Measurements from ENCODE around the gene MUC12. TPM values are rescaled to one million over a fixed set of nuclear protein-coding genes. Genes with fewer than 3 reads are reported as not detected.
"Not testable (repeated sequence)": the region's sequence is repeated elsewhere in the genome, so short reads cannot be mapped to it uniquely, and the experiment has no call there.

The MUC12 gene
- total RNA-seq, 1 experiment from 2014 or later, result 0.64 TPM

GRCh38 chr7:101041283-101041682 lies 71.9 kb downstream of the MUC12 start:
- H4K20me1 ChIP-seq (ENCODE audit: insufficient read depth); H3K4me2 ChIP-seq (ENCODE audit: low read length); RAD21 ChIA-PET (ENCODE audit: low non-redundant PET in 1 of 2, low total read pairs in 2 of 2, uncharacterized antibody in 2 of 2, unreplicated experiment in 2 of 2); H3K9me3 ChIP-seq (ENCODE audit: control insufficient read depth in 1 of 2, insufficient read depth in 1 of 2, low read depth in 1 of 2, low read length in 2 of 2); H3K36me3 ChIP-seq (ENCODE audit: control insufficient read depth in 1 of 2, insufficient read depth in 2 of 2, low read length in 2 of 2); DNase-seq (ENCODE audit: low read depth, low spot score); H3K4me1 ChIP-seq (ENCODE audit: control insufficient read depth in 1 of 2, insufficient read depth in 2 of 2, low read length in 2 of 2); H3K9ac ChIP-seq (ENCODE audit: low read length); H3K9me2 ChIP-seq (ENCODE audit: insufficient read depth); H2AFZ ChIP-seq (ENCODE audit: low read depth, low read length, poor library complexity, severe bottlenecking); CTCF ChIA-PET; H3K4me3 ChIP-seq (replicated peaks in 1 of 2; ENCODE audit: low read depth in 1 of 2, low read length in 2 of 2); intact Hi-C loops (cut with micrococcal nuclease); H3K27ac ChIP-seq (ENCODE audit: low read depth, low read length); ATAC-seq; POLR2A ChIA-PET; BruUV-seq (replicated peaks); H3K79me2 ChIP-seq (ENCODE audit: insufficient read depth, low read length): not testable (repeated sequence)
- TF ChIP-seq, protein P1, sequence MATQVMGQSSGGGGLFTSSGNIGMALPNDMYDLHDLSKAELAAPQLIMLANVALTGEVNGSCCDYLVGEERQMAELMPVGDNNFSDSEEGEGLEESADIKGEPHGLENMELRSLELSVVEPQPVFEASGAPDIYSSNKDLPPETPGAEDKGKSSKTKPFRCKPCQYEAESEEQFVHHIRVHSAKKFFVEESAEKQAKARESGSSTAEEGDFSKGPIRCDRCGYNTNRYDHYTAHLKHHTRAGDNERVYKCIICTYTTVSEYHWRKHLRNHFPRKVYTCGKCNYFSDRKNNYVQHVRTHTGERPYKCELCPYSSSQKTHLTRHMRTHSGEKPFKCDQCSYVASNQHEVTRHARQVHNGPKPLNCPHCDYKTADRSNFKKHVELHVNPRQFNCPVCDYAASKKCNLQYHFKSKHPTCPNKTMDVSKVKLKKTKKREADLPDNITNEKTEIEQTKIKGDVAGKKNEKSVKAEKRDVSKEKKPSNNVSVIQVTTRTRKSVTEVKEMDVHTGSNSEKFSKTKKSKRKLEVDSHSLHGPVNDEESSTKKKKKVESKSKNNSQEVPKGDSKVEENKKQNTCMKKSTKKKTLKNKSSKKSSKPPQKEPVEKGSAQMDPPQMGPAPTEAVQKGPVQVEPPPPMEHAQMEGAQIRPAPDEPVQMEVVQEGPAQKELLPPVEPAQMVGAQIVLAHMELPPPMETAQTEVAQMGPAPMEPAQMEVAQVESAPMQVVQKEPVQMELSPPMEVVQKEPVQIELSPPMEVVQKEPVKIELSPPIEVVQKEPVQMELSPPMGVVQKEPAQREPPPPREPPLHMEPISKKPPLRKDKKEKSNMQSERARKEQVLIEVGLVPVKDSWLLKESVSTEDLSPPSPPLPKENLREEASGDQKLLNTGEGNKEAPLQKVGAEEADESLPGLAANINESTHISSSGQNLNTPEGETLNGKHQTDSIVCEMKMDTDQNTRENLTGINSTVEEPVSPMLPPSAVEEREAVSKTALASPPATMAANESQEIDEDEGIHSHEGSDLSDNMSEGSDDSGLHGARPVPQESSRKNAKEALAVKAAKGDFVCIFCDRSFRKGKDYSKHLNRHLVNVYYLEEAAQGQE (IDR thresholded peaks at IDR 0.05; ENCODE audit: low read depth), result 0 out of 2 replicates have a peak, but pooled peaks have one; percentile 12
- H3K27me3 ChIP-seq (ENCODE audit: insufficient read depth, low read length), result peaks cover 30% of the 10 kb centered on the region

DNA sequence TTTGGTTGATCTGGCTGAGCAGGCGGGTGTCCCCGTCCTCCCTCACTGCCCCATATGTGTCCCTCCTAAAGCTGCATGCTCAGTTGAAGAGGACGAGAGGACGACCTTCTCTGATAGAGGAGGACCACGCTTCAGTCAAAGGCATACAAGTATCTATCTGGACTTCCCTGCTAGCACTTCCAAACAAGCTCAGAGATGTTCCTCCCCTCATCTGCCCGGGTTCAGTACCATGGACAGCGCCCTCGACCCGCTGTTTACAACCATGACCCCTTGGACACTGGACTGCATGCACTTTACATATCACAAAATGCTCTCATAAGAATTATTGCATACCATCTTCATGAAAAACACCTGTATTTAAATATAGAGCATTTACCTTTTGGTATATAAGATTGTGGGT lies 89.0 kb downstream of the MUC12 start:
- Histone ChIP-seq H2AFZ (ENCODE audit: low read depth, low read length, poor library complexity, severe bottlenecking) (no peak overlapping the region), H3K36me3 (ENCODE audit: control insufficient read depth in 1 of 2, insufficient read depth in 2 of 2, low read length in 2 of 2) (no peaks in the 10 kb centered on the region), H3K9me2 (ENCODE audit: insufficient read depth) (no peaks in the 10 kb centered on the region), H3K9ac (ENCODE audit: low read length) (no peak overlapping the region), H3K4me1 (ENCODE audit: control insufficient read depth in 1 of 2, insufficient read depth in 2 of 2, low read length in 2 of 2) (no peaks in the 10 kb centered on the region; a peak in 1 of 4 replicates), H3K79me2 (ENCODE audit: insufficient read depth, low read length) (no peaks in the 10 kb centered on the region), H3K4me2 (ENCODE audit: low read length) (no peak overlapping the region), H3K9me3 (ENCODE audit: control insufficient read depth in 1 of 2, insufficient read depth in 1 of 2, low read depth in 1 of 2, low read length in 2 of 2) (no peaks in the 10 kb centered on the region), H3K4me3 (replicated peaks in 1 of 2; ENCODE audit: low read depth in 1 of 2, low read length in 2 of 2) (no peak overlapping the region), H3K27me3 (ENCODE audit: insufficient read depth, low read length) (peaks cover 30% of the 10 kb centered on the region), H4K20me1 (ENCODE audit: insufficient read depth) (no peaks in the 10 kb centered on the region), H3K27ac (ENCODE audit: low read depth, low read length) (no peak overlapping the region)
- CTCF ChIA-PET, result interaction anchor here (1.0 to 1.4 kb wide), 5 partner anchors 156 to 225 kb away, joined by 3 to 6 read pairs (median 4); partner anchors contain the start of gene UFSP1
- RAD21 ChIA-PET (ENCODE audit: low non-redundant PET in 1 of 2, low total read pairs in 2 of 2, uncharacterized antibody in 2 of 2, unreplicated experiment in 2 of 2), result interaction anchor here in 1 of 2 experiments (0.7 kb wide), 1 partner anchor 91 kb away, joined by 3 read pairs; no protein-coding TSS in a partner anchor
- no TSS peak for BruUV-seq (replicated peaks)
- peak; percentile 8 for DNase-seq (ENCODE audit: low read depth, low spot score)
- intact Hi-C loops (cut with micrococcal nuclease), result no loop called here
- TF ChIP-seq, protein P1 (IDR thresholded peaks at IDR 0.05; ENCODE audit: low read depth), result peak; percentile 100
- no peak for TF ChIP-seq SIN3A (IDR thresholded peaks at IDR 0.05; ENCODE audit: low read depth)
- POLR2A ChIA-PET, result no interaction called here
- no peak for ATAC-seq

Measured in HCT116 (cell line).